Upper lobe of left lung (tissue), 4 donors: Measurements from ENCODE around the gene CDC25B.

Source experiments
- EP300 ChIP-seq, 4 donors: sonication (generic); formaldehyde crosslinking; IDR thresholded peaks; one replicate each; pipeline ENCODE4 v1.5.1; 2017; ENCODE audit warnings: antibody characterized with exemption in 4 of 4, control low read depth in 2 of 4
- POLR2A ChIP-seq, 4 donors: fragments of 450-650 bp; IDR thresholded peaks; one replicate each; pipeline ENCODE4 v1.5.1; 2016 to 2017; ENCODE audit warnings: antibody characterized with exemption in 4 of 4, mild to moderate bottlenecking in 2 of 4
- POLR2AphosphoS5 ChIP-seq, 2 donors: sonication (generic); formaldehyde crosslinking; IDR thresholded peaks; one replicate each; pipeline ENCODE4 v1.5.1; 2017; ENCODE audit warnings: antibody characterized with exemption in 2 of 2

DNA sequence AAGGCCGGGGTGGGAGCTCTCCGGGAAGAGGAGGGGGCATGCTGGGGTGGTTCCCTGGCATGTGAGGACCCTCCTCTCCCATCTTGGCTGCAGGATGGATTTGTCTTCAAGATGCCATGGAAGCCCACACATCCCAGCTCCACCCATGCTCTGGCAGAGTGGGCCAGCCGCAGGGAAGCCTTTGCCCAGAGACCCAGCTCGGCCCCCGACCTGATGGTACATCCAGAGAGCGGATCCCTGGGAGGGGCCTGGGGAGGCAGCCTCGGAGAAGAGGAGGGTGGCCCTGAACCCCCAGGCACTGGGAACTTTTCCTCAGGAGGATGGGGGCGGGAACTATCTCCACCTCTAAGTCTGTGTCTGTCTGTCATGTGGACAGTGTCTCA is 4.8 kb downstream of the CDC25B start:
- TF ChIP-seq POLR2A (IDR thresholded peaks at IDR 0.05) (no peak), POLR2AphosphoS5 (IDR thresholded peaks at IDR 0.05) (no peak), EP300 (IDR thresholded peaks at IDR 0.05) (no peak)
